NCI-H82 (cell line): Measurements from ENCODE around the gene TACR2.
"Not testable (repeated sequence)": the region's sequence is repeated elsewhere in the genome, so short reads cannot be mapped to it uniquely, and the experiment has no call there.

ENCODE experiments used
- DNase-seq: peaks from one replicate; lab custom pipeline; 2025; lab: John Stamatoyannopoulos, UW

The TACR2 gene

GRCh38 chr10:69450395-69450794 is 33.7 kb upstream of the TACR2 start:
- not testable (repeated sequence) for DNase-seq

- peak; percentile 87 for DNase-seq
Observed at GRCh38 chr10:69449841-69450240, 33.1 kb upstream of the TACR2 start.

- DNase-seq, result no peak
Observed at GRCh38 chr10:69446650-69447151, 30.0 kb upstream of the TACR2 start.

GRCh38 chr10:69446229-69446628 is 29.5 kb upstream of the TACR2 start:
- no peak for DNase-seq

GRCh38 chr10:69445041-69445440 is 28.3 kb upstream of the TACR2 start:
- DNase-seq, result no peak

- DNase-seq, result no peak
Observed at GRCh38 chr10:69443354-69443753, 26.6 kb upstream of the TACR2 start.

GRCh38 chr10:69439813-69440506 is 23.2 kb upstream of the TACR2 start:
- peak; percentile 43 for DNase-seq

- peak; percentile 39 for DNase-seq
Observed at GRCh38 chr10:69439350-69439739, 22.6 kb upstream of the TACR2 start.

GRCh38 chr10:69438536-69439349 is 22.0 kb upstream of the TACR2 start:
- peak; percentile 63 for DNase-seq

- no peak for DNase-seq
Observed at GRCh38 chr10:69437321-69438259, 20.9 kb upstream of the TACR2 start.

- DNase-seq, result no peak
Observed at GRCh38 chr10:69435966-69436520, 19.3 kb upstream of the TACR2 start.

- DNase-seq, result no peak
Observed at GRCh38 chr10:69434926-69435325, 18.2 kb upstream of the TACR2 start.

GRCh38 chr10:69434169-69434568 is 17.5 kb upstream of the TACR2 start:
- DNase-seq, result no peak

GRCh38 chr10:69428165-69428564 is 11.4 kb upstream of the TACR2 start:
- DNase-seq, result no peak

GRCh38 chr10:69426376-69426727 is 9.6 kb upstream of the TACR2 start:
- DNase-seq, result no peak

GRCh38 chr10:69425511-69426298 is 9.0 kb upstream of the TACR2 start:
- peak; percentile 3 for DNase-seq

- DNase-seq, result no peak
Observed at GRCh38 chr10:69425041-69425440, 8.3 kb upstream of the TACR2 start.

GRCh38 chr10:69422676-69423075 is 6.0 kb upstream of the TACR2 start:
- no peak for DNase-seq

- DNase-seq, result no peak
Observed at GRCh38 chr10:69421611-69422308, 5.0 kb upstream of the TACR2 start.

GRCh38 chr10:69419744-69420126 is 3.0 kb upstream of the TACR2 start:
- DNase-seq, result no peak
